ENCODE data around the gene ALDH3A2.
"Not testable (repeated sequence)": the region's sequence is repeated elsewhere in the genome, so short reads cannot be mapped to it uniquely, and the experiment has no call there.

The ALDH3A2 gene

DNA sequence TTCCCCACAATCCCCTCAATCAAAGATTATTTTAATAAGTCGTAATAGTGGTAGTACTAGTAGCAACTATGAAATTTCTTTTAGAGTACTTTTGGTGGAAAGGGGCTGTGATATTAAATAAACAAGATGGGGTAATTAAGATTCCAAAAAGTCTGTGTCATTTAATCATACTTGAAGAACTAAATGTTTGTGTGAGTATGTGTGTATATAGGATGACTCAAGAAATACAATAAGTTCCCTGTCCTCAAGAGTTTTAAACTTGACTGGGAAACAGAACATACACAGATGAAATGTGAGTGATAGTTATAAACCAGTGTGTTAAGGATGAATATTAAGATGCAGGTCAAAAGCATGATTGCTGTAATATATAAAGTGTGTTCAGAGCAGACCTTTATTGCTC is 2.3 kb downstream of the ALDH3A2 start:
- DNase-seq (ENCODE audit: low read depth in 2 of 2): no peak

DNA sequence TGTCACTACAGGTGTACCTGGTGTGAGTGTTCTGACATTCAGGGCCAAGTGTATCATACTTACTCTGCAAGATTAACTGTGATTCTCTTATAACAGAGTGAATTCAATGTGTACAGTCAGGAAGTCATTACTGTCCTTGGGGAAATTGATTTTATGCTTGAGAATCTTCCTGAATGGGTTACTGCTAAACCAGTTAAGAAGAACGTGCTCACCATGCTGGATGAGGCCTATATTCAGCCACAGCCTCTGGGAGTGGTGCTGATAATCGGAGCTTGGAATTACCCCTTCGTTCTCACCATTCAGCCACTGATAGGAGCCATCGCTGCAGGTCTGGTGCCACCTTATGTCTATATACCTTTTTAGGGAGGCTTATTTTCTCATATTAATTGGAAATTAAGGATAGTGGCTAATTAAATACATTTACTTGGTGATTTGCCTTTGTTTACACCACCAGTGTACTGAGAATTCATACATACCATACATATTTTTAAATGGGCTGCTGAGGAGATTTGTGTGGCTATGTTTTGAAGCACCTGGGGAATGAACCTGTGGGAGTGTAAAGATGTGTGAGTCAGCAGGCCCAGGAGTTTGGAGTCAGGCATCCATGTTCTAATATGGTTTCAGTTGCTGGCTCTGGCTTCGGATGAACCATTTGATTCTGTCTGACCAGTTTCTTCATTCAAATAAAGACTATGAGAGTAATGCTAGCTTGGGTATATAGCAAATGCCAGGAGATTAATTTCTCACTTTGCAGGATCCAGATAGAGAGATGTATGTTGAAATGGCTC is 3.1 kb downstream of the ALDH3A2 start:
- DNase-seq (ENCODE audit: low read depth in 2 of 2): no peak

DNA sequence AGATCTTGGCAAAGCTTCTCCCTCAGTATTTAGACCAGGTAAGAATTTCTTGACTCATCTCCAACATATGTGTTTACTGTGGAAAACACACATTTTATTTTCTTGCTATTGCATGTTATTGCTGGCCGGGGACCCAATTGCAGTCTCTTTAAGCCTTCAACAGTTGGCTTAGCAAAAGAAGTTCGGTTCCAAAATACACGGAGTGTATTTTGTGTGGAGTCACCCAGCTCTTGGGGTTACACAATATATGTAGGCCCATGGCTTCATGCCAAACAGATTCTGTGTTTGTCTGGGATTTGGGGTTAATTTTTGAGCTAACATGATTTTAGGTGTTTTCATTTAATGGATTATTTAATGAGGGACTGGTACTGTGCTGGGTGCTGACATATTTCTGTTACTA is 4.0 kb downstream of the ALDH3A2 start:
- DNase-seq (ENCODE audit: low read depth in 2 of 2): no peak

DNA sequence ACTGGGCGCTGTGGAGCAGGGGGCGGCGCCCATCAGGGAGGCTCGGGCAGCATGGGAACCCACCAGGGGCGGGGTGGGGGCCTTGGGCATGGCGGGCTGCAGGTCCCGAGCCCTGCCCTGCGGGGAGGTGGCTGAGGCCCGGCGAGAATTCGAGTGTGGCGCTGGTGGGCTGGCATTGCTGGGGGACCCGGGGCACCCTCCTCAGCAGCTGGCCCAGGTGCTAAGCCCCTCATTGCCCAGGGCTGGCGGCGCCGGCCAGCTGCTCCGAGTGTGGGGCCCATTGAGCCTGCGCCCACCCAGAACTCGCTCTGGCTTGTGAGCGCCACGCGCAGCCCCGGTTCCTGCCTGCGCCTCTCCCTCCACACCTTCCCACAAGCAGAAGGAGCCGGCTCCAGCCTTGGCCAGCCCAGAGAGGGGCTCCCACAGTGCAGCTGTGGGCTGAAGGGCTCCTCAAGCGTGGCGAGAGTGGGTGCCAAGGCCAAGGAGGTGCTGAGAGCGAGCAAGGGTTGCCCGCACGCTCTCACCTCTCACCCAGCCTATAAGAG is 5.9 kb downstream of the ALDH3A2 start:
- DNase-seq (ENCODE audit: low read depth in 2 of 2): no peak

DNA sequence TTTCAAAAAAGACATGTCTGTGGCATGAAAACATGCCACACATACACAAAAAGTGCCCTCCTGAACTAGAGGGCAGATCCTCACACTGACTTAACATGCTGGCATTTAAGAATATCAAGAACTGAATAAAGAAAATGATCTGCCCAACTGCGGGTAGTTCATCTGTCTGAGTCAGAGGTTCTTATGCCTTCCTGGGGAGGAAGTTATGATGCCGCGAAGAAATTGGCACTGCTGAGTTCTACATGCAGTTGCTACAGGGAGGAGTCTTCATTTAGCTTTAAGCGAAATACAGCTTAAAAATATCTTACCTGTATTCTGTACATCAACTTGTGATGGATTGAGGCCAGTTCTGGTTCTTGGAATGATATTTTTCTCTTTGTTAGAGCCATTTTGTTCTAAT is 6.3 kb downstream of the ALDH3A2 start:
- DNase-seq (ENCODE audit: low read depth in 2 of 2): no peak

DNA sequence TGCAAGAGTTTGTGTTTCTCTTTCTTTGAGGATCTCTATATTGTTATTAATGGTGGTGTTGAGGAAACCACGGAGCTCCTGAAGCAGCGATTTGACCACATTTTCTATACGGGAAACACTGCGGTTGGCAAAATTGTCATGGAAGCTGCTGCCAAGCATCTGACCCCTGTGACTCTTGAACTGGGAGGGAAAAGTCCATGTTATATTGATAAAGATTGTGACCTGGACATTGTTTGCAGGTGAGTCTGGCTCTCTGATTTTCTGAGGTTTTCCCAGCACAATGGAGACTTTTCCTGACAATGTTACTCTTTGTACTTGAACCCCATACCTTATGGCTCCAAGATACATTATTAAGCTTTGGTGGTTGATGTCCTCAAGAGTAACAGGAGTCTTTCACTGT is 7.8 kb downstream of the ALDH3A2 start:
- DNase-seq (ENCODE audit: low read depth in 2 of 2): no peak

DNA sequence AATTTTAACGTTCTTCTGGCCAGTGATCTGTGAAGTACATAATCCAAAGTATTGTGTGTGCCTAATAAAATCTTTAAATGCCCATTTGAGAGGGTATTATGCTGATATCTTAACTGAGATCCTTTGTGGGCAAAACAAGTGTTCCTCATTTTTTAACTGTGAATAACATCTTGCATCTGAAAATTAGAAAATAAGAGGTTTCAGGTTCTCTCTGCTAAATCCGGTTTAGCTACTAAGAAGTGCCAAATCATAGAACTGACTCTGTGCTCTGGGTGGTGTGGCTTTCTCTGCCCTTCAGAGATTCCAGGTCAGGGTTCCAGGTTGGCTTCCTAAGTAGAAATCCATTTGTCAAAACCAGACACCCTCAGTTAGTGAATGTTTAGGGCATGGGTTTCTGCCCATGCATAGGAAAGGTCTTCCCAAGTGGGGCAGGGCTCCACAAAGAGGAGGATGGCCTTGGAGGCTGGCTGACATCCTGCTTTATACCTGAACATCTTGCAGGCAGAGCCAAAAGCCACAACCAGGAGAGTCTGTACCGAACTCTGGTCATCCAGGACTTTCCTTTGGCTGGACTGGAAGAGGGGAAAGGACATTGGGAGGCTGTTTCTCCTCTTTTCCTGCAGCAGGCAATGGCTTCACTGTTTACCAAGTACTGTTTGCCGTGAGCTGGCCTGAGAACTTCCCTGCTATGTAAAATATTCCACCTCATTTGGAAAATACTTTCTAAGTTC is 8.5 kb downstream of the ALDH3A2 start:
- no peak for DNase-seq (ENCODE audit: low read depth in 2 of 2)

DNA sequence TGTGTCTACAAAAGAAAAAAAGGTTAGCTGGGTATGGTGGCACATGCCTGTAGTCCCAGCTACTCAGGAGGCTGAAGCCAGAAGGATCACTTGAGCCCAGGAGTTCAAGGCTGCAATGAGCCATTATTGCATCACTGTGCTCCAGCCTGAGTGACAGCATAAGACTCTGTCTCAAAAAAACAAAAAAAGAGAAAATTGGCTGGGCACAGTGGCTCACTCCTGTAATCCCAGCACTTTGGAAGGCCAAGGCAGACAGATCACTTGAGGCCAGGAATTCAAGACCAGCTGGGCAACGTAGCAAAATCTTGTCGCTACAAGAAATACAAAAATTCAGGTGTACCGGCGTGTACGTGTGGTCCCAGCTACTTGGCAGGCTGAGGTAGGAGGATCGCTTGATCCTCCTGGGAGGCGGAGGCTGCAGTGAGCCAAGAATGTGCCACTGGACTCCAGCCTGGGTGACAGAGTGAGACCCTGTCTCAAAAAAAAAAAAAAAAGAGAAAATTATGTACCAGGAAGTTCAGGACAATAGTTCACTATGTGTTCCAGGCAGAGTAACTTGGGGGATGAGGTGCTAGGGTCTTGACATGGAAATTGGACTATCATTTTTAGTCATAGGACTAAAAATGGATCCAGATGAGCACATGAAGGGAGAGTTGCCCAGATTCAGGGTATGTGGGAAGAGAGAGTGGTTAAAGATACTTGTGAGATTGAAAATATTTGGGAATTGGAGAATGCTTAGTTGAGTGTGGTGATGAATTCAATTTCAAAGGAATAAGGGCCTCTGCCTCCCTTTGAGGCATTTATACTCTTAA is 11.0 kb downstream of the ALDH3A2 start:
- DNase-seq (ENCODE audit: low read depth in 2 of 2): no peak

DNA sequence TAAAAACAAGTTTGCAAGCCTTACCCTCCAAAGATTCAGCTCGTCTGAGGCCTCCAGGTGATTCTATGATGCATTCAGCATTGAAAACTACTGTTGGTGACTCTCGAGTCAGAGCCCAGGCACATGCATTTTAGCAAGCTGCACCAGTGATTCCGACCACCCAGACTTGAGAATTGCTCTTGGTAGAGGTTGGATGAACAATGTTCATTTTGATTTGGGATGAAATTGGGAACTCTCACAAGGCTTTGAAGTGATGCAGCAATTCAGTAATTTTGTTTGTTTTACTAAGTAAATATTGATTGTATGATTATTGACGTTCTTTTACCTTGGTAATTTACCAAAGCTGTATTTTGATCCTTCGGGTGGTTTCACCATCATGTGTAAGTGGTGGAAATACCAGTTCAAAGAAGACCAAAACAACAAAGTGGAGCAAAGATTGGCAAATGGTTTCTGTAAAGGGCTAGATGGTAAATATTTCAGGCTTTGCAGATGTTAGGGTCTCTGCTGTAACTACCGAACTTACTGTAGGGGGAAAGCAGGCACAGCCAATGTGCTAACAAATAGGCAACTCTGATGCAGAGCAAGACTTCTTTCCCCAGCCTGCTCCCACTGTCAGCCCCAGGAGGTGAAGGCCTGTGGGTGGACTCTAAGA is 11.8 kb downstream of the ALDH3A2 start:
- DNase-seq (ENCODE audit: low read depth in 2 of 2): no peak

DNA sequence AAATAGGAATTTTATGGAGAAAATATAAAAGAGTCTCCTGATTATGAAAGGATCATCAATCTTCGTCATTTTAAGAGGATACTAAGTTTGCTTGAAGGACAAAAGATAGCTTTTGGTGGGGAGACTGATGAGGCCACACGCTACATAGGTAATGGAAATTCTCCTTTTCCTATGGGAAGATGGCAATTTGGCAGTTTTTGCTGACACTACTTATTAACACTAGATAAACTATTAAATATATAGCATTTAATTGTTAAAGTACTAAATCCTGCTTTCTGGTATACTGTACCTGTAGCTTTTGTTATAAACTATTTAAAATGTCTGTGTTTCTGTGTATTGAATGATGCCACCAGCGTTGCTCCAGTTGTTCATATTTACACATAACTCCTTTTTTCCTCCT is 12.6 kb downstream of the ALDH3A2 start:
- DNase-seq (ENCODE audit: low read depth in 2 of 2): no peak

DNA sequence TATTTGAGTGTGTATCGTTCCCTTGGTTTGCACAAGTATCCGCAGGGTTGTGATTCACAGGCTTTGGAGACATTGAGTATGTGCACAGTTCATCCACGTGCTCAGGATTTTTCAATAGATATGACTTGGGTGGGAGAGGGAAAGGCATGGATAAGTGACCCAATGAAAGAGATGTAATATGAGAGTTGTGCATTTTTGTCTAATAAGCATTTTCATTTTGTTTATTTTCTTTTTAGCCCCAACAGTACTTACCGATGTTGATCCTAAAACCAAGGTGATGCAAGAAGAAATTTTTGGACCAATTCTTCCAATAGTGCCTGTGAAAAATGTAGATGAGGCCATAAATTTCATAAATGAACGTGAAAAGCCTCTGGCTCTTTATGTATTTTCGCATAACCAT is 14.5 kb downstream of the ALDH3A2 start:
- DNase-seq (ENCODE audit: low read depth in 2 of 2): no peak

DNA sequence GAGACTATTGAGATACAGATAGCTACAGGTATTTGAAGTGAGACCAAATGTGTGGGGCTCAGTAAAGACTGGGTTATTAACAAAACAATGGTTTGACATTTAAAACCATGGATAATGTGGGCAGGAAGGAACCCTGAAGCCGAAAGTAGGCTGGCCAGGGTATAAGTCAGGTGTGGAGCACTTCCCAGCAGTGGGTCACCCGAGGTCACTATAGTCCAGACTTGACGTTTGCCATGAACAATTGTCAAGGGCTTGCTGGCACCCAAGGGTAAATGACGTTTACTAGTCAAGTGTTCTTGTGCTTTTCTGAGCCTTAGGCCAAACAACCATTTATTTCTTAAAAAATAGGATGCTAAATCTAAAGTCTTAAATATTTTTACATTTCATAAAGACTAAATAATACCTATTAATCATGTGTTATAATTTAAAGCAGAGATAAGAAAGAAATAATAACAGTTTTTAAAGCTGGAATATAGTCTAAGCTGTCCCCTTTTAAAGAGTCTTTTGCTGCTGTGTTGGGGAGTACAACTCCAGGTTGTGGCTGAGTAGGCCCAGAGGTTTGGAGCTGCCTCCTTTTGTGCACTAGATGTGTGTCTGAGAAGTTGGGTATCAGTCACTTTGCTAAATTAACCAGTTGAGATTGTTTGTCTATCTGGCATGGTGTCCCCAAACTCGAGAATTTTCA is 15.7 kb downstream of the ALDH3A2 start:
- no peak for DNase-seq (ENCODE audit: low read depth in 2 of 2)

DNA sequence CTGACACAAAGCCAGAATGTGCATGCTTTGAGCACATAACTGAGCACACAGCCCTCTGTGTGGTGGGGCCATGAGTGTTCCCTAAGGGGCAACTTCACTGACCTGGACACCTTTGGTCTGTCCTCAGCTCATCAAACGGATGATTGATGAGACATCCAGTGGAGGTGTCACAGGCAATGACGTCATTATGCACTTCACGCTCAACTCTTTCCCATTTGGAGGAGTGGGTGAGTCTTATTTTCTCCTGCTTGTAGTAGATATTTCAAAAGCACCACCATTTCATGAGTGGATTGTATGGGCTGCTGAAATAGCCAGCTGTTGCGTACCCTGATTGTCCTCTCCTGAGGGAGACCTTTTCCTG is 16.2 kb downstream of the ALDH3A2 start:
- DNase-seq (ENCODE audit: low read depth in 2 of 2): no peak

DNA sequence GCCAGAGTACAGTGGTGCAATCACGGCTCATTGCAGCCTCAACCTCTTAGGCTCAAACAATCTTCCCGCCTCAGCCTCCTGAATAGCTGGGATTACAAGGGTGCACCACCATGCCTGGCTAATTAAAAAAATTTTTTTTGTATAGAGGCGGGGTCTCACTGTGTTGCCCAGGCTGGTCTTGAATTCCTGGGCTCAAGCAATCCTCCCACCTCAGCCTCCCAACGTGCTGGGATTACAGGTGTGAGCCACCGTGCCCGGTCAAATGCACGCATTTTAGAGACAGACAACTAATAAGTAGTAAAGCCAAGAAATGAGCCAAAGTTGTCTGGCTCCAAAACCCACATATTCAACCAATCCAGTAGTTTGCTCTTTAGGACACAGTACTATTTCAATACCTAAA is 21.1 kb downstream of the ALDH3A2 start:
- not testable (repeated sequence) for DNase-seq (ENCODE audit: low read depth in 2 of 2)

DNA sequence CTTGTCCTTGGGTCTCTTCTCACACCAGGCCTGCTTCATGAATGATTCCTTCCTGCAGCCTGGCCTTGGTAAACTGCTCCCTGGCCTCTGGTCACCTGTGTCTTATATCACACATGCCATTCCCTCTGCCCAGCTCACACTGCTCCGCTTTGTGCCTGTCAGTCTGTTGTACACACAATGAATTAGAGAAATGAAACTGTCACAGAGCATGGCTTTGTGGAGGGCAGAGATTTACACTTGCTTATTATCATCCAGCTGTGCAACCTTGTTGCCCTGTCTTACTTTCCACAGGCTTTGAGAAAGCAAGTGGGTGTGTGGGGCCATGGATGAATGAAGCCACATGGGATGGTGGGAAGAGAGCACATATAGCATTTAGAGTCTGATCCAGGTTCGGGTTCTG is 22.4 kb downstream of the ALDH3A2 start:
- DNase-seq (ENCODE audit: low read depth in 2 of 2): no peak

DNA sequence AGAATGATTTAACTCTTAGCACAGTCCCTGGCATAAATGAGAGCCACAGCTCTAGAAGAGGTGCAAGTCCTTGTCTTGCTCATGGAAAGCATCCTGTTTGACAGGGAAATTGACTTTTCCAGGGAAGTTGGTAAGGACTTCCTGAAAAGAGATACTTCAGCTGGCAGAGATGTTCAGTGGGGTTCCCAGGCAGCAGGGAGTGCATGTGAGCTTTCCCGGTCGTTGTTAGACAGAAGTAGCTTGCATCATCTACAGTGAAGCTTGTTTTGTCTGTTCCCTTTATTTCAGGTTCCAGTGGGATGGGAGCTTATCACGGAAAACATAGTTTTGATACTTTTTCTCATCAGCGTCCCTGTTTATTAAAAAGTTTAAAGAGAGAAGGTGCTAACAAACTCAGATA is 22.9 kb downstream of the ALDH3A2 start:
- DNase-seq (ENCODE audit: low read depth in 2 of 2): no peak

DNA sequence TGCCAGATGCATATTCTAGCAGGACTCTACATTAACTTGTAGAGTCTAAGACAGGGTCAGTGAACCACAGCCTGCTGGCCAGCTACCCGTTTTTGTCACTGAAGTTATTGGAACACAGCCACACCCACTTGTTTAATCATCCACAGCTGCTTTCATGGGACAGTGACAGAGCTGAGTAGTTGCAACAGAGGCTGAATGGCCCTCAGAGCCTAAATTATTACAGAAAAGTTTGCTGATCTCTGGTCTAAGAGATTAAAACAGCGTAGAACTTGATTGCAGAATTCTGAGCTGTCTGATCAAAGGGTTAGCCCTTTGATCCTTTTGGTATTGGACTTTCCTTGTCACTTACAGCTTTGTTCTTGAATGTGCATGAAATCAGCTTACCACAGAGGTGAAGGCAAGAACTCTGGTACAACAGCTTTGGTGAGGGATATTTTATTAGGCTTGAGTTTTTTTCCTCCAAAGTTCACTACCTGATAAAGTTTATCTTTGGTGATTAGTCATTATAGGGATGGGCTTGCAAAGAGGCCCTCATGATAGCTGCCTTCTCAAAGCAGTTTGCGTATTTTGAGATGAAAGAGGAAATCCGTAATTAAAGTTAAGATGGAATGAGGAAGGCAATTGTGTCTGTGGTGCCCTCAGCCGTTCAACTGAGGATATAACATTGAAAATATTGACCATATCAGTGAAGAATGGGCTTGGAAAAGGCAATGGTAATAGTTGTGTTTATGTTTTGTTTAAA is 23.6 kb downstream of the ALDH3A2 start:
- no peak for DNase-seq (ENCODE audit: low read depth in 2 of 2)

DNA sequence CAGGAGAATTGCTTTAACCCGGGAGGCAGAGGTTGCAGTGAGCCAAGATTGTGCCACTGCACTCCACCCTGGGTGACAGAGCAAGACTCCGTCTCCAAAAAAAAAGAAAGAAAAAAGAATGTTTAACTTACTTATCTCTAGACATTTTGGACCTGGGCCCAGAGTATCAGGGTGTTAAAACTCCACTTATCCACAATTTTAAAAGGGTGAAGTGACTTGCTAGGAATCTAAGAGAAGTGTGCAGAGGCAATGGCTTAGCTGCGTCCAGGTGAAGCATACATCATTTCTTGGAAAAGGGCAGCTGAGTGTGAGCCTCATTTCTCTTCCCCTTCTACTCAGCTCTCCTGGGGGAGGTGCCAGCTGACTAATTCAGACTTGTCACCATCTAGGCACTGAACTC is 25.1 kb downstream of the ALDH3A2 start:
- DNase-seq (ENCODE audit: low read depth in 2 of 2): no peak

DNA sequence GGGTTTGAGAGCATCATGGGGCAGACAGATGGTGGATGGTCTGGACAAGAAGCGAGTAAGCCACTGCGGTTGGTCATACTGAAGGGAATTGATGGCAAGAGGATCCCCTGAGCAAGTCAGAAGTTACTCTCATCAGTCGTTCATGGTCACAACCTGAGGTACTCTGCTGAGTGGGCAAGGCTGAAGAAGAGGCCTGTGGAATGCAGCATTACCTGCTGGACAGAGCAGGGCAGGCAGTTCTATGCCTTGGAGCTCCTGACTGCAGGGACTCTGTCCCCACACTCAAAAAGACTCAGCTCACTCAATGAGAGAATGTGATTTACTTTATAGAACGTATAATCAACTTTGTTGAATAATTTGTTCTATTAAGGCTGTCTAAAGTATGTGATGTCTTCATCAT is 28.3 kb downstream of the ALDH3A2 start:
- DNase-seq (ENCODE audit: low read depth in 2 of 2): no peak

DNA sequence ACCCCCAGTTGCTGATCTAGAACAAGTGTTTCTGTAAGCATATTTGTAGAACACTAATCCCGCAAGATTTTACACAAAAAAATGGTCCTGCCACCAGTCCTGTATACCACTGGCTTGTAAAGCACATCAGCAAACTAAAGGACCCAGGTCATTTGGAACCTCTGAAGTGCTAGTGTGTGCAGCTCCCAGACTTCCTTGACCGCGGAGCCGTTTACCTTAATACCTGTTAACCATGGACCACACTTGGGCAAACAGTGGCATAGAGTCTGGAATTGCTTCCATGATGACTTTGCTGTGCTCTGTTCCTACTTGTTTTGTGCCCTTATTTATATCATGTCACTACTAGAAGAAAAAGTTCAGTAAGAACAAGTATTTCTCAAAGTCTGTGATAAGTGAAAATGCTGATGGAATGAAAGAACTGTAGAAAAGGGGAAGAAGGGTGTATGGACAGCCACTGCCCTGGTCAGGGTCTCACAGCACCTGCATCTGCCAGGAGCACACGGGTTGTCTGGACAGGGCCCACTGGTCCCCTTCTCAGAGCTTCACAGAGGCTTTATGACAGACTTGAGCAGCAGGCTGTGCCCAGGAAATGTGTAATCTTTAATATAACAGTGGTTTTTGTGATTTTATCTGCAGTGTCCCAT is 29.3 kb downstream of the ALDH3A2 start:
- DNase-seq (ENCODE audit: low read depth in 2 of 2): no peak

All from stimulated activated CD4-positive, alpha-beta T cell treated with anti-CD3 and anti-CD28 coated beads, Interleukin-15, amount 100 ng/mL, for 48 hours (primary cell).